Gastrocnemius medialis (tissue), 4 donors: ENCODE measurements around the gene LUZP1.

Experiments
- POLR2A ChIP-seq, 2 donors: fragments of 450-650 bp; IDR thresholded peaks; one replicate each; pipeline ENCODE4 v1.6.1; 2017; ENCODE audit warnings: antibody characterized with exemption in 2 of 2, mild to moderate bottlenecking in 2 of 2, moderate library complexity in 2 of 2
- TF ChIP-seq, protein P1 (sequence below), 5 experiments: fragments of 450-650 bp in 3 of 5; fragments of 200-600 bp in 2 of 5; sonication (generic) in 2 of 5; IDR thresholded peaks in 4 of 5; conservative IDR thresholded peaks in 1 of 5; 1 replicate in 4 of 5; 2 replicates in 1 of 5; pipeline ENCODE4 v1.5.1; 2016 to 2019; ENCODE audit warnings: antibody characterized with exemption in 5 of 5, mild to moderate bottlenecking in 3 of 5, moderate library complexity in 3 of 5

DNA sequence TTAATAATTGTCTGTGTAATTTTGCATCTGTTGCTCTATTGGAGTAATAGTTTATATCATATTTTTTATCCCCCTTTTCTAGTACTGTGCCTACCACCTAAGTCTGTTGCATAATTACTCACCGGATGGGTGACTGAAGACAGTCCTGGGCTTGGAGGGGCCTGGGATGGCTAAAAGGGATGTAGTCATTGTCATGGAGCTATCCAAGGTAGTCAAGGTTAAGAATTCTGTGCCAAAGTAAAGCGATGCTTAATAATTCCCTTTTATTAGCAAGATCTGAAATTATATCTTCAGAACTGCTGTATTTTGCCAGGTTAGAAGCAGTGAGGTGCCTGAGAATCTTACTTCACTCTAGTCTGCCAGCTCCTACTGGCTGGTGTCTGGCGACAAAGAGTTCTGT, 87.8 kb downstream of the LUZP1 start:
- no peak for TF ChIP-seq POLR2A (IDR thresholded peaks at IDR 0.05)
- TF ChIP-seq, protein P1, sequence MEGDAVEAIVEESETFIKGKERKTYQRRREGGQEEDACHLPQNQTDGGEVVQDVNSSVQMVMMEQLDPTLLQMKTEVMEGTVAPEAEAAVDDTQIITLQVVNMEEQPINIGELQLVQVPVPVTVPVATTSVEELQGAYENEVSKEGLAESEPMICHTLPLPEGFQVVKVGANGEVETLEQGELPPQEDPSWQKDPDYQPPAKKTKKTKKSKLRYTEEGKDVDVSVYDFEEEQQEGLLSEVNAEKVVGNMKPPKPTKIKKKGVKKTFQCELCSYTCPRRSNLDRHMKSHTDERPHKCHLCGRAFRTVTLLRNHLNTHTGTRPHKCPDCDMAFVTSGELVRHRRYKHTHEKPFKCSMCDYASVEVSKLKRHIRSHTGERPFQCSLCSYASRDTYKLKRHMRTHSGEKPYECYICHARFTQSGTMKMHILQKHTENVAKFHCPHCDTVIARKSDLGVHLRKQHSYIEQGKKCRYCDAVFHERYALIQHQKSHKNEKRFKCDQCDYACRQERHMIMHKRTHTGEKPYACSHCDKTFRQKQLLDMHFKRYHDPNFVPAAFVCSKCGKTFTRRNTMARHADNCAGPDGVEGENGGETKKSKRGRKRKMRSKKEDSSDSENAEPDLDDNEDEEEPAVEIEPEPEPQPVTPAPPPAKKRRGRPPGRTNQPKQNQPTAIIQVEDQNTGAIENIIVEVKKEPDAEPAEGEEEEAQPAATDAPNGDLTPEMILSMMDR (IDR thresholded peaks at IDR 0.05 in 4 of 5, conservative IDR thresholded peaks at IDR 0.05 in 1 of 5): no peak
